ENCODE measurements around the gene ZP4.

DNA sequence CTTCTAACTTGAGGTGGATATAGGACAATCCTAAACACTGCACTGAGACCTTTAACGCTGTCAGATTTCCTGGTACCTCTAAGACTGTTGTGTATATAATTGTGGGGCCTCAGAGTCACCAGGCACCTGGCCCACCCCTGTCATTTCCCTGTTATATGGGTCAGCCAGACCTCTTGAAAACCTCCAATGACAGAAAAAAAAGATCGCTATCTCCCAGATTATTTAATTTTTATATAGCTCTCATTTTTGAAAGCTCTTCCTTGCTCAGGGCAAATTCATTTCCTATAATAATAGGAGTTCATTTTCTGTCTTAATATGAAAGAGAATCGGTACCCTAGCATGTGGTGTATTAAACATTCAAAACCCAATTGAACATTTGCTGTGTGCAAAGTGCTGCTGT is 56.7 kb downstream of the ZP4 start:
- TF ChIP-seq EP300 (IDR thresholded peaks at IDR 0.05; ENCODE audit: borderline replicate concordance): no peak
- no peak for TF ChIP-seq TAF1 (IDR thresholded peaks at IDR 0.05; ENCODE audit: low read depth)
- TF ChIP-seq FOXM1 (IDR thresholded peaks at IDR 0.05; ENCODE audit: borderline replicate concordance, low read depth): no peak
- TF ChIP-seq, protein P1, sequence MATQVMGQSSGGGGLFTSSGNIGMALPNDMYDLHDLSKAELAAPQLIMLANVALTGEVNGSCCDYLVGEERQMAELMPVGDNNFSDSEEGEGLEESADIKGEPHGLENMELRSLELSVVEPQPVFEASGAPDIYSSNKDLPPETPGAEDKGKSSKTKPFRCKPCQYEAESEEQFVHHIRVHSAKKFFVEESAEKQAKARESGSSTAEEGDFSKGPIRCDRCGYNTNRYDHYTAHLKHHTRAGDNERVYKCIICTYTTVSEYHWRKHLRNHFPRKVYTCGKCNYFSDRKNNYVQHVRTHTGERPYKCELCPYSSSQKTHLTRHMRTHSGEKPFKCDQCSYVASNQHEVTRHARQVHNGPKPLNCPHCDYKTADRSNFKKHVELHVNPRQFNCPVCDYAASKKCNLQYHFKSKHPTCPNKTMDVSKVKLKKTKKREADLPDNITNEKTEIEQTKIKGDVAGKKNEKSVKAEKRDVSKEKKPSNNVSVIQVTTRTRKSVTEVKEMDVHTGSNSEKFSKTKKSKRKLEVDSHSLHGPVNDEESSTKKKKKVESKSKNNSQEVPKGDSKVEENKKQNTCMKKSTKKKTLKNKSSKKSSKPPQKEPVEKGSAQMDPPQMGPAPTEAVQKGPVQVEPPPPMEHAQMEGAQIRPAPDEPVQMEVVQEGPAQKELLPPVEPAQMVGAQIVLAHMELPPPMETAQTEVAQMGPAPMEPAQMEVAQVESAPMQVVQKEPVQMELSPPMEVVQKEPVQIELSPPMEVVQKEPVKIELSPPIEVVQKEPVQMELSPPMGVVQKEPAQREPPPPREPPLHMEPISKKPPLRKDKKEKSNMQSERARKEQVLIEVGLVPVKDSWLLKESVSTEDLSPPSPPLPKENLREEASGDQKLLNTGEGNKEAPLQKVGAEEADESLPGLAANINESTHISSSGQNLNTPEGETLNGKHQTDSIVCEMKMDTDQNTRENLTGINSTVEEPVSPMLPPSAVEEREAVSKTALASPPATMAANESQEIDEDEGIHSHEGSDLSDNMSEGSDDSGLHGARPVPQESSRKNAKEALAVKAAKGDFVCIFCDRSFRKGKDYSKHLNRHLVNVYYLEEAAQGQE (IDR thresholded peaks at IDR 0.05; ENCODE audit: low read depth): no peak
- no peak for TF ChIP-seq YY1 (IDR thresholded peaks at IDR 0.05; ENCODE audit: low read depth)
- TF ChIP-seq ZBTB7A (IDR thresholded peaks at IDR 0.05; ENCODE audit: low read depth): no peak
- TF ChIP-seq, protein P2, sequence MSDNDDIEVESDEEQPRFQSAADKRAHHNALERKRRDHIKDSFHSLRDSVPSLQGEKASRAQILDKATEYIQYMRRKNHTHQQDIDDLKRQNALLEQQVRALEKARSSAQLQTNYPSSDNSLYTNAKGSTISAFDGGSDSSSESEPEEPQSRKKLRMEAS (IDR thresholded peaks at IDR 0.05): no peak
- TF ChIP-seq TCF12 (IDR thresholded peaks at IDR 0.05; ENCODE audit: low read depth): no peak
- TF ChIP-seq, protein P3, sequence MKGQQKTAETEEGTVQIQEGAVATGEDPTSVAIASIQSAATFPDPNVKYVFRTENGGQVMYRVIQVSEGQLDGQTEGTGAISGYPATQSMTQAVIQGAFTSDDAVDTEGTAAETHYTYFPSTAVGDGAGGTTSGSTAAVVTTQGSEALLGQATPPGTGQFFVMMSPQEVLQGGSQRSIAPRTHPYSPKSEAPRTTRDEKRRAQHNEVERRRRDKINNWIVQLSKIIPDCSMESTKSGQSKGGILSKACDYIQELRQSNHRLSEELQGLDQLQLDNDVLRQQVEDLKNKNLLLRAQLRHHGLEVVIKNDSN (IDR thresholded peaks at IDR 0.05): no peak
- no peak for TF ChIP-seq CREB1 (IDR thresholded peaks at IDR 0.05; ENCODE audit: low read depth)
